GM19240 (cell line): ENCODE data around the gene DHX9.

Experiments used
- DNase-seq: peaks from one replicate; pipeline ENCODE4 v3.0.0; 2011; ENCODE audit warnings: low spot score; ENCODE audit not compliant: insufficient read length

Gene DHX9

GRCh38 chr1:182841368-182841988 is 2.3 kb downstream of the DHX9 start:
- no peak for DNase-seq

GRCh38 chr1:182842265-182842664 is 3.1 kb downstream of the DHX9 start:
- no peak for DNase-seq

- DNase-seq: no peak
Observed at GRCh38 chr1:182845379-182845778, 6.2 kb downstream of the DHX9 start.

DNA sequence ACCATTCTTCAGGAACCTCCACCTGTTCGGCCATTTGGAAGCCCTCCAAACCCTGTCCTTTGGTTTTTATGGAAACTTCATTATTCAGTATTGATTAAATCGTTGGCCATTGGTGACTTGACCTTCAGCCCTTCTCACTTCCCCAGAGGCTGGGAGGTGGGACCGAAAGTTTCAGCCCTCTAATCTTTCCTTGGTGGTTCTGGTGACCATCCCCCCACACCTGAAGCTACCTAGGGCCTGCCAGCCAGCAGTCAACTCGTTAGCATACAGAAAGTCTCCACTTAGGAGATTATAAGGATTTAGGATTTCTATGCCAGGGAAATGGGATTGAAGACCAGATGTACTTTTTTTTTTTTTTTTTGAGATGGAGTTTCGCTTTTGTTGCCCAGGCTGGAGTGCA is 6.7 kb downstream of the DHX9 start:
- DNase-seq: no peak

DNA sequence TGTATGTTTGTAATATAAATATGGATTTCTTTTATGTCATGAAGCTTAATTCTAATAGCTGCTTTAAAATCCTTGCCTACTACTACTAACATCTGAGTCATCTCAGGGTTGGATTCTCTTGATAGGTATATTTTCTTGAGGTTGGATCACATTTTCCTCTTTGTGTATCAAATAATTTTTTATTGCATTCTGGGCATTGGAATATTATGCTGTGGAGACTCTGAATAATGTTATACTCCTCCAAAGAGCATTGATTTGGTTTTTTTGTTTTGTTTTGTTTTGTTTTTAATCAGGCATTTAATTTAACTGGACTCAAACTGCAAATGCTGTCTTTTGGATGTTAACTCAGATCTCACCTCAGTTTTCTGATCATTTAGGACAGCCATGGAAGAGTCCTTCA is 8.0 kb downstream of the DHX9 start:
- no peak for DNase-seq

DNA sequence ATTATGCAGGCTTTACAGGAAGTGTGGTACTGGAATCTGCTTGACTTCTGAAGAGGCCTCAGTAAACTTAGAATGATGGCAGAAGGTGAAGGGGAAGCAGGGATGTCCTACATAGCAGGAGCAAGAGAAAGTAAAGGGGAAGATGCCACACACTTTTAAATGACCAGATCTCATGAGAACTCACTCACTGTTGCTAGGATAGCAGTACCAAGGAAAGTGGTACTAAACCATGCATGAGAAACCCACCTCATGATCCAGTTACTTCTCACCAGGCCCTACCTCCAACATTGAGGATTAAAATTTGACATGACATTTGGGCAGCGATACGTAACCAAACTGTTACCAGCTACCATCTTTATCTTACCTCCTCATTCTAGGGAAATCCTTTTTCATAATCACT is 9.6 kb downstream of the DHX9 start:
- DNase-seq: no peak

DNA sequence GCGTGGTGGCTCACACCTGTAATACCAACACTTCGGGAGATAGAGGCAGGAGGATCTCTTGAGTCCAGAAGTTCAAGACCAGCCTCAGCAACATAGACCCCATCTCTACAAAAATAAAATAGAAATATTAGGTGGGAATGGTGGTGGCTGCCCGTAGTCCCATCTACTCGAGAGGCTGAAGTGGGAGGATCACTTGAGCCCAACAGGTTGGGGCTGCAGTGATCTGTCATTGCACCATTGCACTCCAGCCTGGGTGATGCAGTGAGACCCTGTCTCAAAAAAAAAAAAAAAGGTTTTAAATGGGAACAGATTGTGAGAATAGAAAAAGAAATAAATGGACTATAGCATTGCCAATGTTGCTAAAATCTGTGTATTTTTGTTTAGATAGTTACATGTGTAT is 11.2 kb downstream of the DHX9 start:
- no peak for DNase-seq

- no peak for DNase-seq
Observed at GRCh38 chr1:182851825-182852224, 12.7 kb downstream of the DHX9 start.

DNA sequence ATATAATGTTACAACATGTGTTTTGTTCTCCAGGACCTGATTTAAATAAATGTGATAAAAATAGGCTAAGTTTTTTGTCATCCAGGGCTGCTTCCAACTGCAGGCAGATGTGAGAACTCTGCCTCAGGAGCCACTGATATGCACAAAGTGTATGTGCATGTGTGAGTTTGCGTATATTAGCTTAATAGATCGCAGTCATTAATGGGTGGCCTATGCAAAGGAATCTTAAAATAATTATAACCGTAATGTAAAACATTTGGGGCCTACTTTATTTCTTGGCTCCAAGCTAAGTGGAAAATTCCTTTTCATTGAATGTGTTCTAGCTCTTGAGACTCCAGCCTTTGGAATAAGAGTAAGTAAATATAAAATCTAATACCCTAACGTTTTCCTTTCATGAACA is 16.8 kb downstream of the DHX9 start:
- DNase-seq: no peak

DNA sequence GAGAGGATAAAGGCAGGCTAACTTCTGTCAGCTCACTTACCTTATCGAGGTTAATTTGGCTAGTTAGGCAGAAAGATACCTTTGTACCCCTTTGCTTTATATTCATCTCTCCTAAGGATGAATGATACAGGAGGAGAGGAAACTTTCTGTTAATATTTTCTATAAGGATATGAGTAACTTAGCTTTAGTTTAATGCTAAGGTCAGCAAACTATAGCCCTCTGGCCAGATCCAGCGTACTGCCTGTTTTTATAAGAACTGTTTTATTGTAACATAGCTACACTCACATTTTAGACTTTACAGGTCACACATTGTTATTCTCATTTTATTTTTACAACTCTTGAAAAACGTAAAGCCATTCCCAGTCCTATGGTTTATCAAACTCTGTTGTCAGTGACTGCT is 18.1 kb downstream of the DHX9 start:
- DNase-seq: no peak

- DNase-seq: no peak
Observed at GRCh38 chr1:182860658-182861057, 21.5 kb downstream of the DHX9 start.

GRCh38 chr1:182861994-182862393 is 22.8 kb downstream of the DHX9 start:
- no peak for DNase-seq

GRCh38 chr1:182862827-182863226 is 23.7 kb downstream of the DHX9 start:
- no peak for DNase-seq

DNA sequence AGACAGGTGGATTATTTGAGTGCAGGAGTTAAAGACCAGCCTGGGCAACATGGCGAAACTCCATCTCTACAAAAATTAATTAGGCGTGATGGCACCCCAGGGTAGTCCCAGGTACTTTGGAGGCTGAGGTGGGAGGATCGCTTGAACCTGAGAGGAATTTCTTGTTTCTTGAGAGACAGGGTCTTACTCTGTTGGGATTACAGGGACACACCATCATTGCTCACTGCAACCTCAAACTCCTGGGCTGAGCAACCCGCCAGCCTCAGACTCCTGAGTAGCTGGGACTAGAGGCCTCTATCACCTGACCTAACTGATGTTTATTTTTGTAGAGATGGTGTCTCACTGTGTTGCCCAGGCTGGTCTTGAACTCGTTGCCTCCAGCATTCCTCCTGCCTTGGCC is 24.8 kb downstream of the DHX9 start:
- DNase-seq: no peak

DNA sequence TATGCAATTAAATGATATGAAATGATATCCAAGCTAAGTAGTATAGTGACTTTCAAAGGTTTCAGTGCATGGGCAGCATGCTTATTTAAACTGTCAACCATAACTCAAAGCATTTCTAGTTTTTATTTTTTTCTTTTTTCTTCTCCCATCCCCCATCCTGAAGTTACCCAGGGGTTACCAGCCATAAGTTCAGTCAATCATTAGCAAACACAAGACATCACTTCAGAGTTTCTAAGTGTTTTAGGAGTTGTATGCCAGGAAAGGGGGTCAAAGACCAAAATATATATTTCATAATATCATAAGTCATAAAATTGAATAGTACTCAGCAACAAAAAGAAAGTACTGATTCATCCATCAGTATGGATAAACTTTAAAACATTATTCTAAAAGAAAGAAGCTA is 28.7 kb downstream of the DHX9 start:
- DNase-seq: no peak

- DNase-seq: no peak
Observed at GRCh38 chr1:182869241-182869666, 30.1 kb downstream of the DHX9 start.

GRCh38 chr1:182872881-182873280 is 33.7 kb downstream of the DHX9 start:
- no peak for DNase-seq

DNA sequence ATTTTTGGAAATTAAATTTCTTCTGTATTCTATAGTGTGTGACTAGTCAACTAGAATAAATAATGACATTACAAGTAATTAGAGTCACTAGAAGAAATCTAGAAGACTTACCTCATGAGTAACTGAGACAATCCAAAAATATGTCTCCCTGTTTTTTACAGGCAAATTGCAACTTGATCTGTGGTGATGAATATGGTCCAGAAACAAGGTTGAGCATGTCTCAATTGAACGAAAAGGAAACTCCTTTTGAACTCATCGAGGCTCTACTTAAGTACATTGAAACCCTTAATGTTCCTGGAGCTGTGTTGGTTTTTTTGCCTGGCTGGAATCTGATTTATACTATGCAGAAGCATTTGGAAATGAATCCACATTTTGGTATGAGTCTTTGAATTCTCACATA is 36.7 kb downstream of the DHX9 start:
- DNase-seq: no peak

- DNase-seq: no peak
Observed at GRCh38 chr1:182877331-182877730, 38.2 kb downstream of the DHX9 start.

GRCh38 chr1:182877842-182878241 is 38.7 kb downstream of the DHX9 start:
- no peak for DNase-seq

GRCh38 chr1:182884872-182885271 is 45.7 kb downstream of the DHX9 start:
- no peak for DNase-seq

- no peak for DNase-seq
Observed at GRCh38 chr1:182885591-182885990, 46.4 kb downstream of the DHX9 start.

DNA sequence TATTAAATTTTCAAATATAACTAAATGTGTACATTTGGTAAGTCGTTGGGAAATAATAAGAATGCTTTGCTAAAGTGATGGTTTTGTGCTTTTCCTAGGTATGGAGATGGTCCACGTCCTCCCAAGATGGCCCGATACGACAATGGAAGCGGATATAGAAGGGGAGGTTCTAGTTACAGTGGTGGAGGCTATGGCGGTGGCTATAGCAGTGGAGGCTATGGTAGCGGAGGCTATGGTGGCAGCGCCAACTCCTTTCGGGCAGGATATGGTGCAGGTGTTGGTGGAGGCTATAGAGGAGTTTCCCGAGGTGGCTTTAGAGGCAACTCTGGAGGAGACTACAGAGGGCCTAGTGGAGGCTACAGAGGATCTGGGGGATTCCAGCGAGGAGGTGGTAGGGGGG is 47.8 kb downstream of the DHX9 start:
- DNase-seq: no peak
